HG03442 (cell line): ENCODE measurements around the gene C17orf114.
A peak's percentile ranks its signal among the peaks of the same experiment; 100 is the strongest.

ENCODE experiments used
- ATAC-seq: cut with Tn5 transposase; IDR thresholded peaks from one replicate; pipeline ENCODE4 v1.9.1; 2021; ENCODE audit warnings: mild to moderate bottlenecking, moderate library complexity; ENCODE audit not compliant: unreplicated experiment

C17orf114 gene

DNA sequence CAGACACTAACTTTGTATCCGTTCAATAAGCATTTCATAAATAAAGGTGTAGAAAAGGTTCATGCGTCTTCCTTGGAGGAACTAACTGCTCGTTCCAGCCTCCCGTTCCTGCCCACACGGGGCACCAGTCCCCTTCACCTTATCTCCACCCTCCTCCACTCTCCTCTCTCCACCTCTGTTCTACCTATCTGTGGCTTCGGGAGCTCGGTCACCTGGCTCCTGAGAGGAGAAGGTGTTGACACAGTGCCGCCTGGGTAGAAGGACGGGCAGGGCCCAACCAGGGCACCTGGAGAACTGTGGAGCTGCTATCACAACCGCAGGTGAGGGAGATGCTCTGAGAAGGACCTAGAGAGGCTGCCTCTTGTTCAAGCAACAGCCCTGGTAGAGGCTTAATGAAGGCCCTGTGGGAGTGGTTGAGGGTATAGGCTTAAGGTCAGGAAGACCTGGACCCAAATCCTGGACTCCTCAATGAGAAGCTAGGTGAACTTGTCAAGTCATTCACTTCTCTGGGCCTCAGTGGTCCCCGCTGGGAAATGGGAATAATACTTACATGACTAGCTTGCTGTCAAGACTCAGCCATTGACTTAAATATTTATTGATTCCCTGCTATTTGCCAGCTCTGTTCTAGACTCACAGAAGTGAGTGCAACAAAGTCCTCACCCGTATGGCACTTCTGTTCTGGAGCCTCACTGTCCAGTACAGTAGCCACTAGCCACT lies 21.4 kb upstream of the C17orf114 start:
- ATAC-seq = no peak

DNA sequence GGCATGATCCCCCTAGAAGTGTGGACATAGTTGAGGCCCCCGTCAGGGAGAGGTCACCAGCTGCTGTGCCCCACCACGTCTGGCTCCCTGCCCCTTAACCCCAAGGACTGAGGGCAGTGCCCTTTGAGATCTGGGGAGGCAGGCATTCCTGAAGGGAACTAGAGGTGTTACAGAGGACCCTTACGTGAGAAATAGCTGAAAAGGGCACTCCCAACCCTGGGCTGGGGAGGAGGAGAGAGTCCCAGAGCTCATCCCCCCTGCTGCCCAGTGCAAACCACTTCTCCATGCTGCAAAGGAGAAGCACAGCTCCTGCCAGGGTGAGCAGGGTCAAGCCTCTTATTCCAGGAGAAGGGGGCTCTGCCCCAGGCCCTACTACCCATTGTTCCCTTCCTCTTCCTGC lies 20.7 kb upstream of the C17orf114 start:
- no peak for ATAC-seq

DNA sequence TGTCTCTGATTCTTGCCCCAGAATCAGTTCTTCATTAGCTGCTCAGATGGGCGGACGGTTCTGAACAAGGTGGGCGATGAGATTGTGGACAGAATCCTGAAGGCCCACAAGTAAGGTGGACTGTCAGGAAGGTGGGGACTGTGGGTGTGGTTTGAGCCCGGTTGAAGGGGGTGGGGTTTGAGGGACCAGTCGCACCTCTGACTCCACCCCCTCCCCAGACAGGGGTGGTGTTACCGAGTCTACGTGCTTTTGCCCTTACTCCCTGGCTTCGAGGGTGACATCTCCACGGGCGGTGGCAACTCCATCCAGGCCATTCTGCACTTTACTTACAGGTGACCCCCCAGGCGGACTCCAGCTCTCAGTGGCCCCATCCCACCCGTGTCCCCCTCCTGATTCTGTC lies 16.1 kb upstream of the C17orf114 start:
- no peak for ATAC-seq

DNA sequence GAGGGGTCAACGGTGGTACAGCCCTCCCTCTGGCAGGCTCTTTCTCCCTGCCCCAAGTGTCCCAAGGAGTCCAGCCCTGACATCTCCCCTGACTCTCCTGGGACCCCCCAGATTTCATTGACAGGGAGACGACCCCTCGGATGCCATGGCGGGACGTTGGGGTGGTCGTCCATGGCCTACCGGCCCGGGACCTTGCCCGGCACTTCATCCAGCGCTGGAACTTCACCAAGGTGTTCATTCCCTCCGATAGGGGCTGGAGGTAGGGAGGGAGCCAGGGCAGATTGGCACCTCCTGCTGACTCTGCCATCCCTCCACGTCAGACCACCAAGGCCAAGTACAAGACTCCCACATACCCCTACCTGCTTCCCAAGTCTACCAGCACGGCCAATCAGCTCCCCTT lies 14.7 kb upstream of the C17orf114 start:
- no peak for ATAC-seq

DNA sequence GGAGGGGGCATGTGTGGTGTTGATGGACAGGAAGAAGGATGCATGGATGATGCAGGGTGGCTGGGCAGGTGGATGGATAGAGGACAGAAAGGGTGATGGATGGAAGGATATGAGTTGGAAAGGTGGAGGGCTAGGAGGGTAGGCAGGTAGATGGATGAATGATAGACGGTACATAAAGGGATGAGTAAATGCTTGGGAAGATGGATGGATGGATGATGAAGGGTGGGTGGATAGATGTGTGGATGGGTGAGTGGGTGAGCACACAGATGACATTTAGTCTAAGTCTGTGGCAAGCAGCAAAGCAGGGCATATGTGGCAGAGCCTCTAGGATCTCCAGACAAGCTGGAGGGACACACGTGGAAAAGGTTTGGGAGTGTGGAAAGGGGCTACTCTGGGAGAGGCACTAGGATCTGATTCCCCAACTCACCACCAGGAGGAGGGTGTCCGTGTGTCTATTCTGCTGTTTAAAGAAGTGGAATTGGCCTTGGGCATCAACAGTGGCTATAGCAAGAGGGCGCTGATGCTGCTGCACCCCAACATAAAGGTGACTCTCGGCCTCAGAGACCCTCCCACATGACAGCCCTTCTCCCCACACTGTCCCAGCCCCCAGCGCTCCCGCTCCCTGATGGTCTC lies 13.0 kb upstream of the C17orf114 start:
- ATAC-seq = no peak

DNA sequence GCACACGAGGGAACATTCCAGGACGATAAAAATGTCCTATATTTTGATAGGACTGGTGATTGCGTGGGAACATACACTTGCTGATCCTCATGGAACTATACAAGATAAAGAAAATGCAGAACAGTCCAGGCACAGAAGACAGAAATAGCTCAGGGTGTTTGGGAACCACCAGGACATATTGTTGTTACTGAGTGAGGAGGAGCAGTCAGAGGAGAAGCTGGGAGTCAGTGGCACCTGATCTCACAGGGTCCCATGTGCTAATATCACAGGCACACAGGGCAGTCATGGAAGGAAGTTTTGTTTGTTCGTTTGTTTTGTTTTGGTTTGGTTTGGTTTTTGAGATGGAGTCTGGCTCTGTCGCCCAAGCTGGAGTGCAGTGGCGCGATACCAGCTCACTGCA lies 10.6 kb upstream of the C17orf114 start:
- ATAC-seq = no peak

DNA sequence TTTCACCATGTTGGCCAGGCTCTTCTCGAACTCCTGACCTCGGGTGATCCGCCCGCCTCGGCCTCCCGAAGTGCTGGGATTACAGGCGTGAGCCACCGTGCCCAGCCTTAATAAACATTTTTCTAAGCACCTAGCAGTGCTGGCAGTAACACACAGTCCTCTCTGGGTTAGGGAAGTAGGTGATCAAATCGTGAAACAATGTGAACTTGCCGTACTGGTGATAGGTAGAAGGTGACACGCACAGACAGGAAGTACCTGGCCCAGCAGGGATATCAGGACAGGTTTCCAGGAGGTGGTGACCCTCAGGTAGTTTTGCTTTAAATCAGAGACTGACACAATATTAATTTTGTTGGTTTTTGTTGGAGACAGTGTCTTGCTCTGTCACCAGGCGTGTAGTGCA lies 9.3 kb upstream of the C17orf114 start:
- no peak for ATAC-seq

DNA sequence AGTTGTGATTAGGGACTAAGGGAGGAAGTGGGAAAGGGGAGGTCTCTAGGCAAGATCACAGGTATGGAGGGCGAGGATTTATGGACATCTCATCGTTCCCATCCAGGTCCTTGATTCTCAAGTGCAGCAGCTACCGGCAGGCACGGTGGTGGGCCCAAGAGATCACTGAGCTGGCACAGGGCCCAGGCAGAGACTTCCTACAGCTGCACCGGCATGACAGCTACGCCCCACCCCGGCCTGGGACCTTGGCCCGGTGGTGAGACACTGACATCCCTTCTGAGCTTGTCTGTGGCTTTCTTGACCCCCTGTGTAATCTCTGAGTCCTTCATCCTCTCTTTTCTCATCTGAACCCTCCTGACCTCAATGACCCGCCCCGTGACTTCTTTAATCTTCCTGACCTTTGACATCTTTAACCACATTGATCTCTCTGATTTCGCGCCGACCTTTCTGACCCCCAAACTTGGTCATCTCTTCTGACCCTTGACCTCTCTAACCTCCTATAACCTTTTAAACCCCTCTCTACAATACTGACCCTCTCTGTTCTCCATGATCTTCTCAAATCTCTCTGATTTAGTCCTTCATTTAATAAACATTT lies 8.7 kb upstream of the C17orf114 start:
- ATAC-seq = no peak

DNA sequence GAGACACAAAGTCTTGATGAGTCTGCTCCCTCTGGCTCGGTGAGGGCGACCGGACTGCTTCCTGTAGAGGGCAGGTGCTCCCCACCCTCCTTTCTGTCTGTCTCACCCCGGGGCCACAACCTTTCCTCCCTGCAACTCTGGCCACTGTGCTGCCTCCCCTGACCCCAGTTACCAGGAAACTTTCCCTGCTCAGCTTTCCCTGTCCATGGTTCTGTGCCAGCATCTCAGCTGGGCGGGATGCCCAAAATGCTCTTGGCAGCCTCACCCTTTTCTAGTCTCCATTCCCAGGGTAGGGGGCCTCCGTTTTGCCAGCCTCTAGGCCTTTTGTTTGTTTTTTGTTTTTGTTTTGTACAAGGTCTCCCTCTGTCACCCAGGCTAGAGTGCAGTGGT lies 6.2 kb upstream of the C17orf114 start:
- no peak for ATAC-seq

DNA sequence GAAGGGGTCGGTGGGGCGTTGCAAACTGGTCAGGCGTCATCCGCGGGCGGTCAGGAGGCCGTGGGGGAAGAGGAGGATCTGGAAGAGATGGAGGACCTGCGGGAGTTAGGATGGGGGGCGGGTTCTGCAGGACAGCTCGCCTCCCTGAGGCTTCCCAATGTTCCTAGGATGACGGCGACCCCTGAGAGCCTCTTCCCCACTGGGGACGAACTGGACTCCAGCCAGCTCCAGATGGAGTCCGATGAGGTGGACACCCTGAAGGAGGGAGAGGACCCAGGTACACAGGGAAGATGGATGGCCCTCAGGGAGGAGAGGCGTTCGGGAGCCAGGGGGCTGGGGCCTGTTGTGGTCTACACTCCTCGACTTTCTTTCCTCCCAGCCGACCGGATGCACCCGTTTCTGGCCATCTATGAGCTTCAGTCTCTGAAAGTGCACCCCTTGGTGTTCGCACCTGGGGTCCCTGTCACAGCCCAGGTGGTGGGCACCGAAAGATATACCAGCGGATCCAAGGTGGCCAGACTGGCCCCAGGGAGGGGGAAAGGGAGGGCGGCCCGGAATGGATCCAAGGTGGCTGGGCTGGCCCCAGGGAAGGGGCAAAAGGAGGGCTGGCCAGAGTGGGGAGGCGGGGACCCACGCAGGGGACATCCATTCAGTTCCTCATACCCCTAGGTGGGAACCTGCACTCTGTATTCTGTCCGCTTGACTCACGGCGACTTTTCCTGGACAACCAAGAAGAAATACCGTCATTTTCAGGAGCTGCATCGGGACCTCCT lies 5.7 kb upstream of the C17orf114 start:
- ATAC-seq = no peak

DNA sequence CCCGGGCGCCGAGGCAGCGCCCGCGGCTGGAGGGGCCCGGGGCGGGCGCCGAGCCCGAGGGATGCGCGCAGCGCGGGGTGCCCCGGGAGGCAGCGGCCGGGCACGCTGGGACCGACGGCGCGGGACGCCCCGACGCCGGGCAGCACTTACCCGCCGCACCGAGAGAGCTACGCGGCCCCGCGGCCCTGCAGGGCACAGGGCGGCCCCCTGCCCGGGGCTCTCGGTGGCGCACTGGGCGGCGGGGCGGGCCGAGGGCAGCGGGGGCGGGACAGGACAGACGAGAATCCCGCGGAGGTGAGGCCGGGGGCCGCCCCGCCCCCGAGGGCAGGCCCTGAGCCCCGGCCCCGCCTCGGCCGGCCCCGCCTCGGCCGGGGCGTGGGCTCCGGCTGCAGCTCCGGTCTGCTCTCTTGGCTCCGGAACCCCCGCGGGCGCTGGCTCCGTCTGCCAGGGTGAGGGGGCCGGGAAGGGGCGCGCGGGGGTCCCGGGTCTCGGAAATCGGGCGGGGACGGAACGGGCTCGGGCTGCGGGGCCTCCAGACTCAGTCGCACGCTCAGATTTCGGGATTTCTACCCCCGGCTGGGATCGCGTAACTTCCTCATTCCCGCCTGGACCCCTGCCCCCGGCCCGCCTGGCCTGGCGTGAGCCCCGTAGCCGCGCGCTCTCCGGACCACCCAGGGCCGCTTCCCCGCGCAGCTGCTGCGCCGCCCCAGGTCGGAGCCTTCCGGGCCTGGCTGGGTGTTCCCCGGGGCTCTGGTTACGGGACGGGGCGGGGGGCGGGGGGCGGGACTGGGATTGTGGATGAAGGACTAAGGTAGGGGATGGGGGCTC lies 4.9 kb upstream of the C17orf114 start, which contains the start of gene PLD2:
TSS of gene PLD2 (plus strand) at position 376 of the 828 bp plus-strand sequence. CDS start 621 bp downstream, outside the sequence.
- peak; percentile 67 for ATAC-seq

DNA sequence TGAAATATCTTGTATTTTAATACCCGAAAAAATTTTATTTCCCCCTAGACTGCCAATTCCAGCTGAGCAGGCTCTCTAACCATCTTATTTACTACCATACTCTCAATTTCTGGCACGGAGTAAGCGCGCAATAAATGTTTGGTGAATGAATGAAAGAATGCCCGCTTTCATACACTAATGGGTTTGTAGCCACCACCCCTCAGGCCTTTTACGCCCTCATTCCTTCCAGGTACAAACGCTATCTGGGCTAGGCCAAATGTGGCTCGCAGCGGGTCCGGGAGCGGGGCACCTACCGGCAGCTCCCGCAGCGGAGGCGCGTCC lies 4.3 kb upstream of the C17orf114 start:
- ATAC-seq = no peak

DNA sequence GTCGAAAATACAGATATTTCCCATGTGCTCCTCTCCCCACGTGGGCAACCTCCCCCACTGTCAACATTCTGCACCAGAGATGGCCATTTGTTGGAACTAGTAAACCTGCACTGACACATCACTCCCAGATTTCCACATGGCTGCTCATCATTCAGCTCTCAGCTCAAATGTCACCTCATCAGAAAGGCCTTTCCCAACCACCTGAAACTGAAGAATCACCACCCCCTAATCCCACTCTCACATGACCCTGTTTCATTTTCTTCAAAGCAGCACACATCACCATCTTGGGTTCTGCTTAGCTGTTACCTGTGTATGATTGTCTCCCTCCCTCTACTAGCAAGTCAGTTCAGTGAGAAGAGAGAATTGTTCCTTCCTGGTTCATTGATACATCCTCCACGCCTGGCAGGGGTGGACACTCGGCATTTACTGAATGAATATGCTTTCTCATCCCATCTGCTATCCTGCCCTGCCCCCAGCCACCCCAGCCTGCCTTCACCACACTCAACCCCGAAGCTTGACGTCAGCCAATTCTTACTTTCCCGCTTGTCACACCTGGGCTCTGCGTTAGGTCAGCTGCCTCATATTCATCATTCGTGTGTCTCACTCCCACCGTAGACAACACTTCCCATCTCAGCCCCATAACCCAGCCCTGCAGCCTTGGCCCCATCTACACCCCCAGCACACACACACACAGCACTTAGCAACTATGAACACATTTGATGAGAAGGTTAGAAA lies 1.5 kb downstream of the C17orf114 start:
- no peak for ATAC-seq

DNA sequence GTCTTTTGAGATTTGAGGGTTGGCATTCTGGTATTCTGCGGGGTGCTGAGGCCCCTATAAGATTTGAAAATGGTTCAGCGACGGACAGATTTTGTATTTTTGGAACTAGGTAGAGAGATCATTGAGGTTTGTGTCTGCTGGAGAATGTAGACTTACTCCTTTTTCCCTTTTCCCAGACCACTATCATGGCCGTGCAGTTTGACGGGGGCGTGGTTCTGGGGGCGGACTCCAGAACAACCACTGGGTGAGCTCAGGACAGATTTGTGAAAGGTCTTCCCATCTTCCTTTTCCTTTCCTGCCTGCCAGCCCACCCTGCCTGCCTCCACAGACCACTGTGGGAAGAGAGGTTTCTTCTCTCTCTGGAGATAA lies 5.6 kb downstream of the C17orf114 start:
- ATAC-seq = no peak

DNA sequence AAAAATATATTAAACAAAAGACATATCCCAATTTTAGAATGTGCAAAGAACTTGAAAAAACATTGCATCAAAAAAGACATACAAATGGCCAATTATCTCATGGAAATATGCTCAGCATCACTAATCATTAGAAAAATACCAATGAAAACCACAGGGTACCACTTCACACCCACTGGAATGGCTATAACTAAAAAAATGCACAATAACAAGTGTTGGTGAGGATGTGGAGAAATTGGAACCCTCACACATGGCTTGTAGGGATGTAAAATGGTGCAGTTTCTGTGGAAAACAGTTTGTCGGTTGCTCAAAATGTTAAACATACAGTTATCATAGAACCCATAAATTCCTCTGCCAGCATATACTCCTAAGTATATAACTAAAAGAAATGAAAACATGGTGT lies 7.0 kb downstream of the C17orf114 start:
- no peak for ATAC-seq

DNA sequence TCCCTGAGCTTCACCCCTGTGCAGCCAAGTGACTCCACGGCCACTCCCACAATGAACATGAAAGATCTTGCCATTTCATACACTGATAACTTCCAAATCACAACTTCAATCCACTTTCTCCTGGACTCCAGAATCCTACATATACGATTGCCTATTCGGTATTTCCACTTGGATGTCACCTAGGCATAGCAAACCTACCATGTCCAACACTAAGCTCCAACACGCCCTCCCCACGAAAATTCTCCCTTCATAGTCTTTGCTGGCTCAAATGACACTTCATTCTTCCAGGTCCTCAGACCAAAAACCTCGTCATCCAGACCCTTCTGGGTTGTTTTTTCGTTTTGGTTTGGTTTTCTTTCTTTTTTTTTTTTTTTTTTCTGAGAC lies 11.4 kb downstream of the C17orf114 start:
- ATAC-seq = no peak

DNA sequence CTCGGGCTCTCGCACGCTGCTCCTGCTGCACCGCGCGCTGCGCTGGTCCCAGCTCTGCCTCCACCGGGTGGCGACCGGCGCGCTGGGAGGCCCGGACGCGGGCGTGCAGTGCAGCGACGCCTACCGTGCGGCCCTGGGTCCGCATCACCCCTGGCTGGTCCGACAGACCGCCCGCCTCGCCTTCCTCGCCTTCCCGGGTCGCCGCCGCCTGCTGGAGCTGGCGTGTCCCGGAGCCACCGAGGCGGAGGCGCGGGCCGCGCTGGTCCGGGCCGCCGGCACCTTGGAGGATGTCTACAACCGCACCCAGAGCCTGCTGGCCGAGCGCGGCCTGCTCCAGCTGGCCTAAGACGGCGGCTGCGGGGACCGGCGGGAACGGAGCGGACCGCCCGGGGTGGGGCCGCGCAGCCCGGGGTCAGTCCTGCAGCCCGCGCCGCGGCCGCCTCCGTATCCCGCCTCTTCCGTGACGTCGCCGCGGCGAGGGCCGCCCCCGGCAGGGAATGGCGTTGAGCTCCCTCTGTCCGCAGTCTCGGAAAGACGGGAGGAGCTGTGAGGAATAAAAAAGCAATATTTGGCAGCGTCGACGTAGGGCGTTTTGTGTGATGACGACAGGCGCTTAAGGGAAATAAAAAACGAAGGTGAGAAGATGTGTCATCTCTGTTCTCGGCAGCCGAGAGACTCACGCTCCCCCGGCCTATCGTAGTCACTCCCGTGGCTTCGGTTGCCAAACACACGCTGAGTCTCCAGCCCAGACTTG lies 12.0 kb downstream of the C17orf114 start:
- ATAC-seq = peak; percentile 84

DNA sequence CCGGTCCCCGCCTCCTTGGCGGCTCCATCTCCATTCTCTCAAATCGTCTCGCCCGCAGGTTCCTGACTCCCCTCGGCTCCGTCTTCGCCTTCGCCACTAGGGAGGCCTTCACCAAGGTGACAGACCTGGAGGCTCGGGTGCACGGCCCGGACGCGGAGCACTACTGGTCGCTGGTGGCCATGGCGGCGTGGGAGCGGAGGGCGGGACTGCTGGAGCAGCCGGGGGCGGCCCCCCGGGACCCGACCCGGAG lies 12.5 kb downstream of the C17orf114 start:
- ATAC-seq = no peak

DNA sequence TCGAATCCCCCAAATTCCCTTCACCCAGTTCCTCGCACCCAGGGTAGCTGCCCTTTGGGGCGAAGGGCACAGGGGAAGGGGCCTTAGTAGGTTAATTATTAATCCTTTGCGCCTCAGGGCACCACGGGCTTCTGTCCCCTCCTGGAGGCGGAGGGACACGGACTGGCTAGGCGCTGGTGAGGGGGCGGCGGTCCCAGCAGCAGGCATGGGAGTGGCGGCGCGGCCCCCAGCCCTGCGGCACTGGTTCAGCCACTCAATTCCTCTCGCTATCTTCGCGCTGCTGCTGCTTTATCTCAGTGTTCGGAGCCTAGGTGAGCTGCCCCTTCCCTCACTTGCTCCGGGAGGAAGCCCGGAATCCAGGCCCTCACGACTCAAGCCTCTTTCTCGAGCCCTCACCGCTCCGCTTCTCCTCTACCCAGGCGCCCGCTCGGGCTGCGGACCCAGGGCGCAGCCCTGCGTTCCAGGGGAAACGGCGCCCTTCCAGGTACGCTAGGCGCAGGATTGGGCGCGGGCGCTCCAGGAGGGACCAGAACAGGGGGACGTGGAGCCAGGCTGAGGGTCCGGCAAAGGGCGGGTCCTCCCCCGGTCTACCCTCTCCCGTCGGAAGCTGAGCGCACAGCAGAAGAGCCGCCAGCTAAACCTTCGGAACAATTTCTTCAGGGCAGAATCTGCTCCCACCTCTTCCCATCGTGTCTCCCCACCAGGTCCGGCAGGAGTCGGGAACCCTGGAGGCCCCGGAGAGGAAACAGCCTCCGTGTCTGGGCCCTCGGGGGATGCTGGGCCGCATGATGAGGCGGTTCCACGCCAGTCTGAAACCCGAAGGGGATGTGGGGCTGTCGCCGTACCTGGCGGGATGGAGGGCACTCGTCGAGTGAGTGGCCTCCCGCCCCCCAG lies 13.1 kb downstream of the C17orf114 start, which contains the start of gene GLTPD2:
TSS of gene GLTPD2 (plus strand) at position 158 of the 894 bp plus-strand sequence. CDS start at position 206, 48 bp downstream.
- ATAC-seq = no peak
